Neural progenitor cell (in vitro differentiated cells): ENCODE results near the gene GMNN. TPM values are rescaled to one million over a fixed set of nuclear protein-coding genes. Genes with fewer than 3 reads are reported as not detected.

Experiments
- DNase-seq: peaks from one replicate; pipeline ENCODE4 v3.0.0-alpha.2; 2016; ENCODE audit warnings: low spot score
- H2AFZ ChIP-seq: fragments of 200-600 bp; sonication (generic); replicated peaks from 2 replicates; pipeline ENCODE4 v1.6.1; 2016; ENCODE audit warnings: antibody characterized with exemption
- H3F3A ChIP-seq: fragments of 200-600 bp; sonication (generic); 2 replicates; pipeline ENCODE4 v1.6.1; 2016; ENCODE audit warnings: antibody characterized with exemption, low read depth
- H3K27ac ChIP-seq: fragments of 200-600 bp; sonication (generic); 2 replicates; pipeline ENCODE4 v1.5.1; 2016; ENCODE audit warnings: mild to moderate bottlenecking
- H3K27me3 ChIP-seq: fragments of 200-600 bp; sonication (generic); 2 replicates; pipeline ENCODE4 v1.6.1; 2016; ENCODE audit warnings: mild to moderate bottlenecking, moderate library complexity
- H3K36me3 ChIP-seq: fragments of 200-600 bp; sonication (generic); 2 replicates; pipeline ENCODE4 v1.5.1; 2016
- H3K4me1 ChIP-seq: fragments of 200-600 bp; sonication (generic); 2 replicates; pipeline ENCODE4 v1.6.1; 2016; ENCODE audit warnings: mixed run types
- H3K4me2 ChIP-seq: fragments of 200-600 bp; sonication (generic); 2 replicates; pipeline ENCODE4 v1.6.1; 2016
- H3K4me3 ChIP-seq: fragments of 200-600 bp; sonication (generic); 2 replicates; pipeline ENCODE4 v1.5.1; 2016
- H3K79me2 ChIP-seq: fragments of 200-600 bp; sonication (generic); 2 replicates; pipeline ENCODE4 v1.6.1; 2016; ENCODE audit warnings: low read depth
- H3K9ac ChIP-seq: fragments of 200-600 bp; sonication (generic); 2 replicates; pipeline ENCODE4 v1.6.1; 2016
- H3K9me3 ChIP-seq: fragments of 200-600 bp; sonication (generic); 2 replicates; pipeline ENCODE4 v1.5.1; 2016; ENCODE audit warnings: low read depth
- H4K20me1 ChIP-seq: fragments of 200-600 bp; sonication (generic); 2 replicates; pipeline ENCODE4 v1.6.1; 2016; ENCODE audit warnings: low read depth
- H3K27ac Mint-ChIP-seq: 3 replicates; pipeline ENCODE4 v1.8.0; 2021; ENCODE audit warnings: mixed read lengths
- H3K27me3 Mint-ChIP-seq: 2 replicates; pipeline ENCODE4 v1.8.0; 2022; ENCODE audit warnings: low read depth, mild to moderate bottlenecking, inconsistent platforms, moderate library complexity, mixed read lengths; ENCODE audit not compliant: insufficient read depth
- H3K36me3 Mint-ChIP-seq: 3 replicates; pipeline ENCODE4 v1.8.0; 2021; ENCODE audit warnings: mixed read lengths
- H3K4me1 Mint-ChIP-seq: 3 replicates; pipeline ENCODE4 v1.8.0; 2021; ENCODE audit warnings: mixed read lengths
- H3K4me3 Mint-ChIP-seq: 3 replicates; pipeline ENCODE4 v1.8.0; 2021; ENCODE audit warnings: mild to moderate bottlenecking, moderate library complexity, mixed read lengths
- H3K9me3 Mint-ChIP-seq: 3 replicates; pipeline ENCODE4 v1.8.0; 2020; ENCODE audit warnings: mixed read lengths
- EZH2 ChIP-seq: fragments of 200-600 bp; sonication (generic); IDR thresholded peaks from 2 replicates; pipeline ENCODE4 v1.6.1; 2017; ENCODE audit warnings: antibody characterized with exemption, mild to moderate bottlenecking, moderate library complexity
- EZH2phosphoT487 ChIP-seq: fragments of 200-600 bp; sonication (generic); IDR thresholded peaks from 2 replicates; pipeline ENCODE4 v1.6.1; 2017; ENCODE audit warnings: antibody characterized with exemption
- total RNA-seq: library from RNA; depleted of rRNA; stranded (reverse); fragments of >200 nt; gene quantifications from 2 replicates; pipeline ENCODE4 v1.2.3, GENCODE V29; 2015; ENCODE audit warnings: low replicate concordance
- TF ChIP-seq, protein P1 (sequence below): fragments of 200-600 bp; sonication (generic); IDR thresholded peaks from 2 replicates; pipeline ENCODE4 v1.5.1; 2017; ENCODE audit warnings: antibody characterized with exemption, mild to moderate bottlenecking

The GMNN gene
- total RNA-seq, 1 donor from 2014 or later: 98.5 TPM

DNA sequence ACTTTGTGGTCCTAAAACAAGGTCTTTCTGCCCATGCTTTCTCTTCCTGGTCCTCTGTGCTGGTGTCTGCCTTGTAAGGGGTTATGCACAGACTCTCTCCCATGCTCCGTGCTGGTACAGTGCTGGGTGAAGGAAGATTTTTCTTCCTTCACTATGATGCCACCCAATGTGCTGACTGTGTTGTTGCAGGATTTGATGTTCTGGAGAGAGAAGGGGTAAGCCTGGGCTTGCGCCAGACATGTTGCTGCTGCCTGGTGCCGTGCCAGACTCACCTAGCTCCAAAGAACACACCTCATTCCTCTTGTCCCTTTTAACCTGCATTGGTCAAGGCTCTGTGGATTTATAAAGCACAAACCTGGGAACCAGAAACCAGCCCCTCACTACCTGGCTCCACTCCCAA, 52.4 kb downstream of the GMNN start:
- peaks cover 6% of the 10 kb centered on the region for H3K4me1 Mint-ChIP-seq
- no peak overlapping the region for H3K9ac ChIP-seq
- no peak for TF ChIP-seq EZH2phosphoT487
- TF ChIP-seq, protein P1, sequence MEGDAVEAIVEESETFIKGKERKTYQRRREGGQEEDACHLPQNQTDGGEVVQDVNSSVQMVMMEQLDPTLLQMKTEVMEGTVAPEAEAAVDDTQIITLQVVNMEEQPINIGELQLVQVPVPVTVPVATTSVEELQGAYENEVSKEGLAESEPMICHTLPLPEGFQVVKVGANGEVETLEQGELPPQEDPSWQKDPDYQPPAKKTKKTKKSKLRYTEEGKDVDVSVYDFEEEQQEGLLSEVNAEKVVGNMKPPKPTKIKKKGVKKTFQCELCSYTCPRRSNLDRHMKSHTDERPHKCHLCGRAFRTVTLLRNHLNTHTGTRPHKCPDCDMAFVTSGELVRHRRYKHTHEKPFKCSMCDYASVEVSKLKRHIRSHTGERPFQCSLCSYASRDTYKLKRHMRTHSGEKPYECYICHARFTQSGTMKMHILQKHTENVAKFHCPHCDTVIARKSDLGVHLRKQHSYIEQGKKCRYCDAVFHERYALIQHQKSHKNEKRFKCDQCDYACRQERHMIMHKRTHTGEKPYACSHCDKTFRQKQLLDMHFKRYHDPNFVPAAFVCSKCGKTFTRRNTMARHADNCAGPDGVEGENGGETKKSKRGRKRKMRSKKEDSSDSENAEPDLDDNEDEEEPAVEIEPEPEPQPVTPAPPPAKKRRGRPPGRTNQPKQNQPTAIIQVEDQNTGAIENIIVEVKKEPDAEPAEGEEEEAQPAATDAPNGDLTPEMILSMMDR: no peak
- TF ChIP-seq EZH2: no peak
- H3K36me3 Mint-ChIP-seq: no peaks in the 10 kb centered on the region
- no peak overlapping the region for H3K27ac ChIP-seq
- no peaks in the 10 kb centered on the region for H4K20me1 ChIP-seq
- no peaks in the 10 kb centered on the region for H3F3A ChIP-seq
- no peaks in the 10 kb centered on the region for H3K79me2 ChIP-seq
- DNase-seq: peak; percentile 10
- H3K4me2 ChIP-seq: no peak overlapping the region
- no peaks in the 10 kb centered on the region for H3K27me3 ChIP-seq
- no peaks in the 10 kb centered on the region for H3K9me3 ChIP-seq
- no peaks in the 10 kb centered on the region for H3K27me3 Mint-ChIP-seq
- no peak overlapping the region for H3K4me3 Mint-ChIP-seq
- no peaks in the 10 kb centered on the region for H3K4me1 ChIP-seq
- H2AFZ ChIP-seq: peak overlapping the region; percentile 90
- H3K9me3 Mint-ChIP-seq: no peaks in the 10 kb centered on the region
- no peaks in the 10 kb centered on the region for H3K36me3 ChIP-seq
- H3K27ac Mint-ChIP-seq: no peak overlapping the region
- no peak overlapping the region for H3K4me3 ChIP-seq

DNA sequence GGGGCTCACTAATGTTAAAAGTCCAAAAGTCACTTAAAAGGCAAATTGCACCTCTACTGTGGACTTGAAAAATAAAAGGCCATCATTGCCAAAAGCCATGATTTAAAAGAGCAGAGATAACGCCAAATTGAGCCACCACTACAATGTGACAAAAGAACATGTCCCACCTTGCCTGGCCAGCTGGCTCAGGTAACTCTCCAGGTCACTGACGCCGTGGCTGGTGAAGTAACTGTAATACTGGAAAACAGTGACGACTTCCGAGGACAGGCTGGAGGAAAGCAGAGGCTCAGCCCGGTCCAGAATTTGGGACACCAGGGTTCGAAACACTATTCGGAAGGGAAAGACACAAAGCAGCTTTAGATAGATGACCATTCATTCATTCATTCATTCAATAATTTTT, 53.2 kb downstream of the GMNN start:
- no peak overlapping the region for H3K9ac ChIP-seq
- H3K27me3 ChIP-seq: no peaks in the 10 kb centered on the region
- DNase-seq: no peak
- TF ChIP-seq, protein P1: no peak
- TF ChIP-seq EZH2: no peak
- no peak for TF ChIP-seq EZH2phosphoT487
- H3K79me2 ChIP-seq: no peaks in the 10 kb centered on the region
- Mint-ChIP-seq H3K36me3 (no peaks in the 10 kb centered on the region), H3K4me1 (peaks cover 11% of the 10 kb centered on the region), H3K9me3 (no peaks in the 10 kb centered on the region), H3K4me3 (no peak overlapping the region), H3K27me3 (no peaks in the 10 kb centered on the region), H3K27ac (no peak overlapping the region)
- no peak overlapping the region for H3K4me3 ChIP-seq
- H3K9me3 ChIP-seq: no peaks in the 10 kb centered on the region
- peak overlapping the region; percentile 90 for H2AFZ ChIP-seq
- no peak overlapping the region for H3K4me2 ChIP-seq
- no peaks in the 10 kb centered on the region for H4K20me1 ChIP-seq
- no peaks in the 10 kb centered on the region for H3K36me3 ChIP-seq
- no peaks in the 10 kb centered on the region for H3F3A ChIP-seq
- H3K4me1 ChIP-seq: no peaks in the 10 kb centered on the region
- H3K27ac ChIP-seq: no peak overlapping the region

DNA sequence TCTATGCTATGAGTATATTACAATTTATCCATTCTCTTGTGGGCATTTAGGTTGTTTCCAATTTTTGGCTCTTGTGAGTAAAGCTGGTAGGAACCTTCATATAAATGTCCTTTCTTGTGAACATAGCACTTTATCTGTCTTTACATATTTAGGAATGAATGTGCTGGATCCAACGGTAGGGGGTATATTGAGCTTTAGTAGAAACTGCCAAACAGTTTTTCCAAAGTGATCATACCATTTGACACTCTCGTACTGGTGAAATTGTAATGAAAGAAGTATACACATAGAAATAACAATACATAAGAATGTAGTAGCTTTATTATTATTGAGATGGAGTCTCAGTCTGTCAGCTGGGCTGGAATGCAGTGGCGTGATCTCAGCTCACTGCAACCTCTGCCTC, 54.9 kb downstream of the GMNN start:
- Histone ChIP-seq H3K4me3 (no peak overlapping the region), H3K36me3 (no peaks in the 10 kb centered on the region), H3K9me3 (no peaks in the 10 kb centered on the region), H3K4me1 (no peaks in the 10 kb centered on the region), H3F3A (no peaks in the 10 kb centered on the region), H3K27ac (no peak overlapping the region), H2AFZ (no peak overlapping the region), H3K27me3 (no peaks in the 10 kb centered on the region), H3K79me2 (no peaks in the 10 kb centered on the region), H3K9ac (no peak overlapping the region), H4K20me1 (no peaks in the 10 kb centered on the region), H3K4me2 (no peak overlapping the region)
- DNase-seq: no peak
- peaks cover 11% of the 10 kb centered on the region for H3K4me1 Mint-ChIP-seq
- no peaks in the 10 kb centered on the region for H3K36me3 Mint-ChIP-seq
- H3K27ac Mint-ChIP-seq: no peak overlapping the region
- TF ChIP-seq EZH2phosphoT487 (no peak), EZH2 (no peak)
- TF ChIP-seq, protein P1: no peak
- H3K27me3 Mint-ChIP-seq: peaks cover under 1% of the 10 kb centered on the region
- no peak overlapping the region for H3K4me3 Mint-ChIP-seq
- H3K9me3 Mint-ChIP-seq: no peaks in the 10 kb centered on the region
